ENCODE measurements around the gene C6orf118.

GRCh38 chr6:165245701-165246100 is 63.7 kb downstream of the C6orf118 start:
- TF ChIP-seq YY1 (IDR thresholded peaks at IDR 0.05; ENCODE audit: low read depth, low read length) (no peak), RAD21 (IDR thresholded peaks at IDR 0.05 in 1 of 2, conservative IDR thresholded peaks at IDR 0.05 in 1 of 2; ENCODE audit: low read depth in 2 of 2, low read length in 2 of 2) (no peak), ZNF274 (IDR thresholded peaks at IDR 0.05; ENCODE audit: borderline replicate concordance, extremely low read depth, low read length) (no peak), GABPA (IDR thresholded peaks at IDR 0.05; ENCODE audit: borderline replicate concordance, insufficient read depth, low read length) (no peak), POLR2AphosphoS5 (IDR thresholded peaks at IDR 0.05; ENCODE audit: low read depth, low read length) (no peak), USF2 (IDR thresholded peaks at IDR 0.05; ENCODE audit: low read length) (no peak), CBX5 (IDR thresholded peaks at IDR 0.05; ENCODE audit: low read depth, low read length) (no peak), RBBP5 (IDR thresholded peaks at IDR 0.05; ENCODE audit: borderline replicate concordance, low read depth, low read length) (no peak), POLR2A (IDR thresholded peaks at IDR 0.05; ENCODE audit: control extremely low read depth in 1 of 2, low read depth in 2 of 2, low read length in 2 of 2) (no peak), EP300 (IDR thresholded peaks at IDR 0.05; ENCODE audit: borderline replicate concordance in 1 of 2, low read depth in 2 of 2, low read length in 2 of 2) (no peak), TBP (IDR thresholded peaks at IDR 0.05; ENCODE audit: low read depth, low read length) (no peak), TAF1 (IDR thresholded peaks at IDR 0.05; ENCODE audit: low read depth, low read length) (no peak)
- TF ChIP-seq, protein P1, sequence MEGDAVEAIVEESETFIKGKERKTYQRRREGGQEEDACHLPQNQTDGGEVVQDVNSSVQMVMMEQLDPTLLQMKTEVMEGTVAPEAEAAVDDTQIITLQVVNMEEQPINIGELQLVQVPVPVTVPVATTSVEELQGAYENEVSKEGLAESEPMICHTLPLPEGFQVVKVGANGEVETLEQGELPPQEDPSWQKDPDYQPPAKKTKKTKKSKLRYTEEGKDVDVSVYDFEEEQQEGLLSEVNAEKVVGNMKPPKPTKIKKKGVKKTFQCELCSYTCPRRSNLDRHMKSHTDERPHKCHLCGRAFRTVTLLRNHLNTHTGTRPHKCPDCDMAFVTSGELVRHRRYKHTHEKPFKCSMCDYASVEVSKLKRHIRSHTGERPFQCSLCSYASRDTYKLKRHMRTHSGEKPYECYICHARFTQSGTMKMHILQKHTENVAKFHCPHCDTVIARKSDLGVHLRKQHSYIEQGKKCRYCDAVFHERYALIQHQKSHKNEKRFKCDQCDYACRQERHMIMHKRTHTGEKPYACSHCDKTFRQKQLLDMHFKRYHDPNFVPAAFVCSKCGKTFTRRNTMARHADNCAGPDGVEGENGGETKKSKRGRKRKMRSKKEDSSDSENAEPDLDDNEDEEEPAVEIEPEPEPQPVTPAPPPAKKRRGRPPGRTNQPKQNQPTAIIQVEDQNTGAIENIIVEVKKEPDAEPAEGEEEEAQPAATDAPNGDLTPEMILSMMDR (IDR thresholded peaks at IDR 0.05; ENCODE audit: control extremely low read depth in 1 of 3, insufficient read depth in 1 of 3, low read depth in 1 of 3, low read length in 3 of 3), result no peak
